Psoas muscle (tissue), 8 donors: ENCODE measurements around the gene SAMD10. TPM values are rescaled to one million over a fixed set of nuclear protein-coding genes. Genes with fewer than 3 reads are reported as not detected.
"Not testable (repeated sequence)": the region's sequence is repeated elsewhere in the genome, so short reads cannot be mapped to it uniquely, and the experiment has no call there.

Experiments
- ATAC-seq, 4 donors: fragments of 200-7000 bp; cut with Tn5 transposase; one replicate each; pipeline ENCODE4 v1.9.1; 2020; ENCODE audit warnings: moderate library complexity in 3 of 4, mild to moderate bottlenecking in 2 of 4
- DNase-seq, 2 donors: peaks; one replicate each; pipeline ENCODE4 v3.0.0-alpha.2; 2020
- H3K27ac ChIP-seq: fragments of 200-600 bp; one replicate; pipeline ENCODE4 v1.8.0; 2022
- H3K27me3 ChIP-seq, 3 donors: fragments of 200-600 bp in 1 of 3; one replicate each; pipeline versions ENCODE4 v1.6.1 to v1.8.0; 2013 to 2022; ENCODE audit warnings: low read length in 2 of 3, mild to moderate bottlenecking in 2 of 3, moderate library complexity in 1 of 3; ENCODE audit not compliant: insufficient read depth in 3 of 3
- H3K36me3 ChIP-seq, 2 donors: fragments of 200-600 bp in 1 of 2; one replicate each; pipeline versions ENCODE4 v1.6.1 to v1.8.0; 2013 to 2022; ENCODE audit warnings: low read depth in 1 of 2, mild to moderate bottlenecking in 1 of 2, moderate library complexity in 1 of 2; ENCODE audit not compliant: insufficient read depth in 1 of 2
- H3K4me1 ChIP-seq: fragments of 200-600 bp; one replicate; pipeline ENCODE4 v1.8.0; 2022
- H3K4me3 ChIP-seq: fragments of 200-600 bp; one replicate; pipeline ENCODE4 v1.8.0; 2022; ENCODE audit warnings: mild to moderate bottlenecking
- H3K9me3 ChIP-seq: fragments of 200-600 bp; one replicate; pipeline ENCODE4 v1.8.0; 2022
- CTCF ChIP-seq: fragments of 200-600 bp; IDR thresholded peaks from one replicate; pipeline ENCODE4 v1.8.0; 2022; ENCODE audit warnings: antibody characterized with exemption
- WGBS, 3 donors: extraction: QIAGEN DNeasy Blood & Tissue Kit; methylation state at CpG; one replicate each; pipeline versions ENCODE4 v1.1.6 to v1.1.7; 2013; 5-methylcytosine and 5-hydroxymethylcytosine counted together
- intact Hi-C, 2 donors: fragments of 100-400 bp; cut with DNase I; formaldehyde crosslinking; loops; one replicate each; pipeline versions ENCODE4 v1.11.0 to v1.14.2; 2022
- polyA plus RNA-seq, 3 donors: library from polyadenylated mRNA; stranded (reverse); fragments of 200-250 nt; gene quantifications; one replicate each; pipeline ENCODE4 v1.2.3, GENCODE V29; 2013
- total RNA-seq, 4 donors: library from RNA; stranded (reverse); fragmentation: NEBNext Ultra II Directional in 2 of 4; extraction: Animal tissue kit (Norgen Biotek cat#: 25700) in 2 of 4; gene quantifications; one replicate each; pipeline versions ENCODE4 v1.2.1 to v1.2.4, GENCODE V29; 2021 to 2023
- donor health status: healthy with polysubstance abuse.
- donor health status: DM: no; HTN: no; CAD: no; lungs with moderate emphysema.
- donor health status: Bipolar disorder and iron deficiency.
- donor health status: healthy.
- donor health status: DM: yes; HTN: yes; CAD: no.
- donor health status: DM: no; HTN: no; CAD: no.
- donor health status: DM: no; HTN: no; CAD: no.
- donor health status: DM: yes; HTN: yes; CAD: no.

SAMD10 gene
- total and polyA plus RNA-seq, 7 donors, result 0.32 to 5.5 (median 0.56) TPM

- H3K36me3 ChIP-seq, result peaks cover 7 to 89% of the 10 kb centered on the region in 2 donors
- TF ChIP-seq CTCF, result no peak
- H3K27ac ChIP-seq, result no peak overlapping the region
- intact Hi-C loops, result no loop called here
- 78 to 86% (median 85%) methylated on average over 2 of the region's 2 CpGs for WGBS, 3 donors
- DNase-seq (no peak), ATAC-seq (no peak)
- H3K4me1 ChIP-seq, result no peaks in the 10 kb centered on the region
- no peak overlapping the region for H3K4me3 ChIP-seq
- H3K9me3 ChIP-seq, result no peaks in the 10 kb centered on the region
- no peaks in the 10 kb centered on the region for H3K27me3 ChIP-seq
Observed at GRCh38 chr20:64015635-64016034, 36.2 kb upstream of the SAMD10 start.

GRCh38 chr20:64012385-64013154, 33.1 kb upstream of the SAMD10 start:
- H3K27me3 ChIP-seq, H3K9me3 ChIP-seq, ATAC-seq, intact Hi-C loops, H3K27ac ChIP-seq, H3K4me1 ChIP-seq, H3K4me3 ChIP-seq, DNase-seq: not testable (repeated sequence)
- WGBS, 3 donors, result 81 to 96% (median 87%) methylated on average over 9 to 12 of the region's 20 CpGs
- peaks cover 7 to 79% of the 10 kb centered on the region in 2 donors for H3K36me3 ChIP-seq

GRCh38 chr20:64011366-64011779, 31.9 kb upstream of the SAMD10 start:
- Histone ChIP-seq H3K9me3 (no peaks in the 10 kb centered on the region), H3K27me3 (no peaks in the 10 kb centered on the region), H3K36me3 (peaks cover 7 to 67% of the 10 kb centered on the region in 2 donors), H3K27ac (no peak overlapping the region), H3K4me3 (no peak overlapping the region), H3K4me1 (no peaks in the 10 kb centered on the region)
- no peak for ATAC-seq
- WGBS, 3 donors, result 95 to 97% (median 96%) methylated on average over 16 of the region's 16 CpGs
- TF ChIP-seq CTCF, result no peak
- DNase-seq, result no peak
- intact Hi-C loops, result no loop called here

GRCh38 chr20:64010711-64011237, 31.3 kb upstream of the SAMD10 start:
- intact Hi-C loops, result no loop called here
- Histone ChIP-seq H3K4me3 (no peak overlapping the region), H3K36me3 (peaks cover 7 to 64% of the 10 kb centered on the region in 2 donors), H3K4me1 (no peaks in the 10 kb centered on the region), H3K27ac (no peak overlapping the region), H3K9me3 (no peaks in the 10 kb centered on the region), H3K27me3 (no peaks in the 10 kb centered on the region)
- no peak for TF ChIP-seq CTCF
- no peak for ATAC-seq
- no peak for DNase-seq
- WGBS, 3 donors, result 90 to 97% (median 94%) methylated on average over 8 of the region's 8 CpGs

- Histone ChIP-seq H3K4me3 (no peak overlapping the region), H3K36me3 (peaks cover 7 to 64% of the 10 kb centered on the region in 2 donors), H3K9me3 (no peaks in the 10 kb centered on the region), H3K27ac (no peak overlapping the region), H3K27me3 (no peaks in the 10 kb centered on the region), H3K4me1 (no peaks in the 10 kb centered on the region)
- DNase-seq, result no peak
- no peak for ATAC-seq
- intact Hi-C loops, result no loop called here
- TF ChIP-seq CTCF, result no peak
- WGBS, 3 donors, result 91 to 95% (median 92%) methylated on average over 13 of the region's 13 CpGs
Observed at GRCh38 chr20:64009811-64010387, 30.5 kb upstream of the SAMD10 start.
